HepG2 (cell line): ENCODE results near the gene RPS25. TPM values are rescaled to one million over a fixed set of nuclear protein-coding genes. Genes with fewer than 3 reads are reported as not detected.

Experiments used
- MLXIP ChIP-seq: sonication (generic); formaldehyde crosslinking; IDR thresholded peaks from 2 replicates; pipeline ENCODE4 v1.9.0; 2021; ENCODE audit warnings: missing genetic modification reagents, borderline replicate concordance
- PHB2 ChIP-seq: fragments of 450-650 bp; IDR thresholded peaks from 2 replicates; pipeline ENCODE4 v1.6.1; 2018; ENCODE audit not compliant: partially characterized antibody
- REST ChIP-seq, 2 experiments: IDR thresholded peaks; 2 replicates each; pipeline ENCODE4 v1.6.1; 2011 to 2012; ENCODE audit warnings: low read length in 2 of 2, borderline replicate concordance in 1 of 2, low read depth in 1 of 2, mild to moderate bottlenecking in 1 of 2, moderate library complexity in 1 of 2
- TAF1 ChIP-seq: sonication (generic); formaldehyde crosslinking; IDR thresholded peaks from 2 replicates; pipeline ENCODE4 v1.4.0; 2020; ENCODE audit warnings: missing genetic modification reagents
- ZNF556 ChIP-seq: sonication (generic); formaldehyde crosslinking; IDR thresholded peaks from 2 replicates; pipeline ENCODE4 v1.4.0; 2020; ENCODE audit warnings: mild to moderate bottlenecking, missing genetic modification reagents, borderline replicate concordance
- ZNF558 ChIP-seq: sonication (generic); formaldehyde crosslinking; IDR thresholded peaks from 2 replicates; pipeline ENCODE4 v1.9.0; 2022; ENCODE audit warnings: mild to moderate bottlenecking, missing genetic modification reagents, borderline replicate concordance
- ZNF615 ChIP-seq: sonication (generic); formaldehyde crosslinking; IDR thresholded peaks from 2 replicates; pipeline ENCODE4 v1.5.0; 2020; ENCODE audit warnings: mild to moderate bottlenecking, missing genetic modification reagents, borderline replicate concordance
- polyA plus RNA-seq, 8 experiments: library from polyadenylated mRNA; depleted of rRNA in 3 of 8; stranded (reverse) in 7 of 8; unstranded in 1 of 8; fragments of >200 nt; fragmentation: Illumina TruSeq in 4 of 8; extraction: Trizol in 4 of 8; gene quantifications; 2 replicates each; pipeline versions ENCODE4 v1.2.1 to v1.2.3, GENCODE V29; 2011 to 2016; ENCODE audit warnings: low read depth in 4 of 8, missing spikeins in 1 of 8, mixed read lengths in 1 of 8; ENCODE audit not compliant: insufficient read depth in 1 of 8
- total RNA-seq, 5 experiments: library from RNA; depleted of rRNA; stranded (reverse); fragments of >200 nt; fragmentation: Illumina TruSeq; extraction: Trizol; gene quantifications; 2 replicates each; pipeline ENCODE4 v1.2.3, GENCODE V29; 2016; ENCODE audit warnings: low read depth in 1 of 5
- TF ChIP-seq, protein P1 (sequence below): sonication (generic); formaldehyde crosslinking; IDR thresholded peaks from 2 replicates; pipeline ENCODE4 v1.4.0; 2020; ENCODE audit warnings: mild to moderate bottlenecking, missing genetic modification reagents
- TF ChIP-seq, protein P2 (sequence below): fragments of 450-650 bp; IDR thresholded peaks from 2 replicates; pipeline ENCODE4 v1.6.1; 2017; ENCODE audit warnings: mild to moderate bottlenecking

RPS25 gene
- total and polyA plus RNA-seq, 2 of the 13 experiments (the other 11 are each of a cell fraction or from before 2014, with no cell fraction given) = 839 to 1,415 TPM

GRCh38 chr11:119057000-119057769 is 39.0 kb upstream of the RPS25 start, which contains the start of gene HYOU1 (continued):
- TF ChIP-seq ZNF558 (CRISPR knock-in tag) = no peak; the same call in 1 of the 2 replicates
- no peak for TF ChIP-seq ZNF615 (CRISPR knock-in tag)
- no peak for TF ChIP-seq MLXIP (CRISPR knock-in tag)
- TF ChIP-seq, protein P1, sequence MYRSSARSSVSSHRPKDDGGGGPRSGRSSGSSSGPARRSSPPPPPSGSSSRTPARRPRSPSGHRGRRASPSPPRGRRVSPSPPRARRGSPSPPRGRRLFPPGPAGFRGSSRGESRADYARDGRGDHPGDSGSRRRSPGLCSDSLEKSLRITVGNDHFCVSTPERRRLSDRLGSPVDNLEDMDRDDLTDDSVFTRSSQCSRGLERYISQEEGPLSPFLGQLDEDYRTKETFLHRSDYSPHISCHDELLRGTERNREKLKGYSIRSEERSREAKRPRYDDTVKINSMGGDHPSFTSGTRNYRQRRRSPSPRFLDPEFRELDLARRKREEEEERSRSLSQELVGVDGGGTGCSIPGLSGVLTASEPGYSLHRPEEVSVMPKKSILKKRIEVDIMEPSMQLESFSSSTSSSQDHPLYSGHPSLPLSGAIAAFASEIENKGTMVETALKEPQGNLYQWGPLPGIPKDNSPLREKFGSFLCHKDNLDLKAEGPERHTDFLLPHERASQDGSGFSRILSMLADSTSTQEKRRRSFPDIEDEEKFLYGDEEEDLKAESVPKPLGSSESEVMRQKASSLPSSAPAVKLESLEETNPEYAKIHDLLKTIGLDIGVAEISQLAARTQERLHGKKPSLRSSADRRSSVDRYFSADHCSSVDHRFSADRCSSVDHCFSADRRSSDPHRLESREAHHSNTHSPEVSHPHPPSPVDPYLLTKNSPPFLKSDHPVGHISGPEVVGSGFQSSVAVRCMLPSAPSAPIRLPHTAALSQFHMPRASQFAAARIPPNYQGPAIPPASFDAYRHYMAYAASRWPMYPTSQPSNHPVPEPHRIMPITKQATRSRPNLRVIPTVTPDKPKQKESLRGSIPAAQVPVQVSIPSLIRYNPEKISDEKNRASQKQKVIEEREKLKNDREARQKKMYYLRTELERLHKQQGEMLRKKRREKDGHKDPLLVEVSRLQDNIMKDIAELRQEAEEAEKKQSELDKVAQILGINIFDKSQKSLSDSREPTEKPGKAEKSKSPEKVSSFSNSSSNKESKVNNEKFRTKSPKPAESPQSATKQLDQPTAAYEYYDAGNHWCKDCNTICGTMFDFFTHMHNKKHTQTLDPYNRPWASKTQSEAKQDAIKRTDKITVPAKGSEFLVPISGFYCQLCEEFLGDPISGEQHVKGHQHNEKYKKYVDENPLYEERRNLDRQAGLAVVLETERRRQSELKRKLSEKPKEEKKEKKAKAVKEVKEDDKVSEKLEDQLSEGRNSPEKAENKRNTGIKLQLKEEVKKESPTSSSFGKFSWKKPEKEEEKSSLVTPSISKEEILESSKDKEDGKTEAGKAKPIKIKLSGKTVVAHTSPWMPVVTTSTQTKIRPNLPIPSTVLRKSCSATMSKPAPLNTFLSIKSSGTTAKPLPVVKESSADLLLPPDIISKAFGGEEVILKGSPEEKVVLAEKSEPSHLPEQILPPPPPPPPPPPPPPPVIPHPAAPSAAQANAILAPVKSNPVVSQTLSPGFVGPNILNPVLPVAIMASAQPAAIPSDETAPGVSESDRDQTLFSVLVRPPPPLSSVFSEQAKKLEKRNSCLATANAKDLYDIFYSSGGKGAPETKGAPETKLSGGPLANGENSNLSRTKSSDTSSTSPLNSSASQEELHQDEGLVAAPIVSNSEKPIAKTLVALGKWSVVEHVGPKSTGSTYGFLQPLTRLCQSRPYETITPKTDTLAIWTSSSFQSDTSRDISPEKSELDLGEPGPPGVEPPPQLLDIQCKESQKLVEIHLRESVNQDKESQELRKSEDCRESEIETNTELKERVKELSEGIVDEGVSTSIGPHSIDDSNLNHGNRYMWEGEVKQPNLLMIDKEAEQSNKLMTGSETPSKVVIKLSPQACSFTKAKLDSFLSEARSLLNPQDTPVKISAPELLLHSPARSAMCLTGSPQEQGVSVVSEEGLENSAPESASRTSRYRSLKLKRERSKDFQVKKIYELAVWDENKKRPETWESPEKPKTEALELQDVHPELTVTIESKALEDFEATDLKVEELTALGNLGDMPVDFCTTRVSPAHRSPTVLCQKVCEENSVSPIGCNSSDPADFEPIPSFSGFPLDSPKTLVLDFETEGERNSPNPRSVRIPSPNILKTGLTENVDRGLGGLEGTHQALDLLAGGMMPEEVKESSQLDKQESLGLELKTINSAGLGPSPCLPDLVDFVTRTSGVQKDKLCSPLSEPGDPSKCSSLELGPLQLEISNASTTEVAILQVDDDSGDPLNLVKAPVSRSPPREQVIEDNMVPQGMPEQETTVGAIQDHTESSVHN = no peak
- TF ChIP-seq REST (IDR thresholded peaks at IDR 0.05; ENCODE audit: borderline replicate concordance in 1 of 2, low read depth in 1 of 2, low read length in 2 of 2) = peak in 1 of 2 experiments; percentile 33; a peak in 1 of 4 replicates
- TF ChIP-seq TAF1 (CRISPR knock-in tag) = peak; percentile 67; the same call in 1 of the 2 replicates
- TF ChIP-seq PHB2 = no peak
- no peak for TF ChIP-seq ZNF556 (CRISPR knock-in tag)
- TF ChIP-seq, protein P2, sequence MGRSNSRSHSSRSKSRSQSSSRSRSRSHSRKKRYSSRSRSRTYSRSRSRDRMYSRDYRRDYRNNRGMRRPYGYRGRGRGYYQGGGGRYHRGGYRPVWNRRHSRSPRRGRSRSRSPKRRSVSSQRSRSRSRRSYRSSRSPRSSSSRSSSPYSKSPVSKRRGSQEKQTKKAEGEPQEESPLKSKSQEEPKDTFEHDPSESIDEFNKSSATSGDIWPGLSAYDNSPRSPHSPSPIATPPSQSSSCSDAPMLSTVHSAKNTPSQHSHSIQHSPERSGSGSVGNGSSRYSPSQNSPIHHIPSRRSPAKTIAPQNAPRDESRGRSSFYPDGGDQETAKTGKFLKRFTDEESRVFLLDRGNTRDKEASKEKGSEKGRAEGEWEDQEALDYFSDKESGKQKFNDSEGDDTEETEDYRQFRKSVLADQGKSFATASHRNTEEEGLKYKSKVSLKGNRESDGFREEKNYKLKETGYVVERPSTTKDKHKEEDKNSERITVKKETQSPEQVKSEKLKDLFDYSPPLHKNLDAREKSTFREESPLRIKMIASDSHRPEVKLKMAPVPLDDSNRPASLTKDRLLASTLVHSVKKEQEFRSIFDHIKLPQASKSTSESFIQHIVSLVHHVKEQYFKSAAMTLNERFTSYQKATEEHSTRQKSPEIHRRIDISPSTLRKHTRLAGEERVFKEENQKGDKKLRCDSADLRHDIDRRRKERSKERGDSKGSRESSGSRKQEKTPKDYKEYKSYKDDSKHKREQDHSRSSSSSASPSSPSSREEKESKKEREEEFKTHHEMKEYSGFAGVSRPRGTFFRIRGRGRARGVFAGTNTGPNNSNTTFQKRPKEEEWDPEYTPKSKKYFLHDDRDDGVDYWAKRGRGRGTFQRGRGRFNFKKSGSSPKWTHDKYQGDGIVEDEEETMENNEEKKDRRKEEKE = no peak
